Measurements from ENCODE around the gene CNPY3.

The CNPY3 gene

DNA sequence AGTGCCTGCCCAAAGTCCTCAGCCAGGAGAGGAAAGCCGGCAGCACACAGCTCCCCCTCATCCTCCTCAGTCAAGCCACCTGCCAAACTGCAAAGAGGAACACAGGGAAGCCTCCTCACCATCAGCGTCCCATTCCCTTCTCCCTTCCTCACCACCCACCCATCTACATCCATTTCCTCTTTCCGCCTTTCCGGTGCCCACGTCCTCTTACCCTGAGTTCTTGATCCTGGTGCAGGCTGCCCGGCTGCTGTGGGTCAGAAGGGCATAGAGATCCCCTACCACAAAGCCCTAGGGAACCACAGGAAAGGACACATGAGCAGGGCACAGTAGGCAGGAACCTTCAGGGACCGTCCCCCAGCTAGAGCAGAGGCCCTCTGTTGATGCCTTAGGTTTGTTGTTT, 37.3 kb downstream of the CNPY3 start:
- peaks cover 0 to 55% of the 10 kb centered on the region in 2 experiments; a peak in 2 of 3 replicates for H3K36me3 ChIP-seq (ENCODE audit: control insufficient read depth in 2 of 2, insufficient read depth in 1 of 2, low read length in 2 of 2)
- no peak overlapping the region for H3K4me3 ChIP-seq (ENCODE audit: low read depth, low read length)
- POLR2A ChIA-PET, result interaction anchor here (0.6 to 2.8 kb wide), 5 partner anchors 9 to 37 kb away, joined by 3 to 11 read pairs (median 8); partner anchors contain the start of genes CNPY3, PEX6 and PPP2R5D
- no peaks in the 10 kb centered on the region for H3K9me3 ChIP-seq (ENCODE audit: control insufficient read depth, insufficient read depth, low read depth, low read length)
- CTCF ChIA-PET, result interaction anchor here (1.5 kb wide), 1 partner anchor 177 kb away, joined by 4 read pairs; no protein-coding TSS in a partner anchor
- H3K4me1 ChIP-seq (ENCODE audit: control insufficient read depth, insufficient read depth, low read length), result no peaks in the 10 kb centered on the region
- no peak overlapping the region for H3K27ac ChIP-seq (ENCODE audit: extremely low read depth, low read depth, low read length)
- TF ChIP-seq ZBTB48 (tag by site-specific recombination; IDR thresholded peaks at IDR 0.05) (0 out of 2 replicates have a peak, but pooled peaks have one; percentile 36), ZNF548 (tag by site-specific recombination; IDR thresholded peaks at IDR 0.05) (no peak)

DNA sequence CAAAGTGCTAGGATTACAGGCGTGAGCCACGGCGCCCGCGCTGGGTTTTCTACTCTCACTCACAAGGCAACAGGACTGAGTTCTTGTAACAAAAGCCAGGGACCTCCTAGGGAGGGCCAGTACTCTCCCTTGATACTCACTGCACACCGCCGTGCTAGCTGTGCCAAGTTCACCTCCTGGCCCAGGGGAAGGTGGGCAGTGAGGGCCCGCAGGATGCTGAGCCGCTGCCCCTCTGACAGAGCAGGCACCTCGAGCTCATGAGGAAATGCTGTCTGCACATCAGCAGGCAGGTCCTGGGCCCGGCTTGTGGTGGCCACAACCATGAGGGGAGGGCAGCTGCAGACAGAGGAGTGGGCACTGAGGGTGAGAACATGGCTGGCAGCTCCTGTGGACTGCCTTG, 37.9 kb downstream of the CNPY3 start:
- ChIA-PET CTCF (interaction anchor here (0.6 to 0.8 kb wide), 2 partner anchors 11 to 1325 kb away, joined by 3 read pairs; no protein-coding TSS in a partner anchor), POLR2A (no interaction called here)
- H3K4me1 ChIP-seq (ENCODE audit: control insufficient read depth, insufficient read depth, low read length), result no peaks in the 10 kb centered on the region
- H3K36me3 ChIP-seq (ENCODE audit: control insufficient read depth in 2 of 2, insufficient read depth in 1 of 2, low read length in 2 of 2), result peaks cover 0 to 51% of the 10 kb centered on the region in 2 experiments; a peak in 2 of 3 replicates
- H3K4me3 ChIP-seq (ENCODE audit: low read depth, low read length), result no peak overlapping the region
- TF ChIP-seq, protein P1, sequence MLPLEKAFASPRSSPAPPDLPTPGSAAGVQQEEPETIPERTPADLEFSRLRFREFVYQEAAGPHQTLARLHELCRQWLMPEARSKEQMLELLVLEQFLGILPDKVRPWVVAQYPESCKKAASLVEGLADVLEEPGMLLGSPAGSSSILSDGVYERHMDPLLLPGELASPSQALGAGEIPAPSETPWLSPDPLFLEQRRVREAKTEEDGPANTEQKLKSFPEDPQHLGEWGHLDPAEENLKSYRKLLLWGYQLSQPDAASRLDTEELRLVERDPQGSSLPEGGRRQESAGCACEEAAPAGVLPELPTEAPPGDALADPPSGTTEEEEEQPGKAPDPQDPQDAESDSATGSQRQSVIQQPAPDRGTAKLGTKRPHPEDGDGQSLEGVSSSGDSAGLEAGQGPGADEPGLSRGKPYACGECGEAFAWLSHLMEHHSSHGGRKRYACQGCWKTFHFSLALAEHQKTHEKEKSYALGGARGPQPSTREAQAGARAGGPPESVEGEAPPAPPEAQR (tag by site-specific recombination; IDR thresholded peaks at IDR 0.05), result no peak
- TF ChIP-seq, protein P2, sequence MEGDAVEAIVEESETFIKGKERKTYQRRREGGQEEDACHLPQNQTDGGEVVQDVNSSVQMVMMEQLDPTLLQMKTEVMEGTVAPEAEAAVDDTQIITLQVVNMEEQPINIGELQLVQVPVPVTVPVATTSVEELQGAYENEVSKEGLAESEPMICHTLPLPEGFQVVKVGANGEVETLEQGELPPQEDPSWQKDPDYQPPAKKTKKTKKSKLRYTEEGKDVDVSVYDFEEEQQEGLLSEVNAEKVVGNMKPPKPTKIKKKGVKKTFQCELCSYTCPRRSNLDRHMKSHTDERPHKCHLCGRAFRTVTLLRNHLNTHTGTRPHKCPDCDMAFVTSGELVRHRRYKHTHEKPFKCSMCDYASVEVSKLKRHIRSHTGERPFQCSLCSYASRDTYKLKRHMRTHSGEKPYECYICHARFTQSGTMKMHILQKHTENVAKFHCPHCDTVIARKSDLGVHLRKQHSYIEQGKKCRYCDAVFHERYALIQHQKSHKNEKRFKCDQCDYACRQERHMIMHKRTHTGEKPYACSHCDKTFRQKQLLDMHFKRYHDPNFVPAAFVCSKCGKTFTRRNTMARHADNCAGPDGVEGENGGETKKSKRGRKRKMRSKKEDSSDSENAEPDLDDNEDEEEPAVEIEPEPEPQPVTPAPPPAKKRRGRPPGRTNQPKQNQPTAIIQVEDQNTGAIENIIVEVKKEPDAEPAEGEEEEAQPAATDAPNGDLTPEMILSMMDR (tag by site-specific recombination; IDR thresholded peaks at IDR 0.05), result no peak
- no peak for TF ChIP-seq HOXC10 (CRISPR knock-in tag; IDR thresholded peaks at IDR 0.05)
- TF ChIP-seq, protein P3, sequence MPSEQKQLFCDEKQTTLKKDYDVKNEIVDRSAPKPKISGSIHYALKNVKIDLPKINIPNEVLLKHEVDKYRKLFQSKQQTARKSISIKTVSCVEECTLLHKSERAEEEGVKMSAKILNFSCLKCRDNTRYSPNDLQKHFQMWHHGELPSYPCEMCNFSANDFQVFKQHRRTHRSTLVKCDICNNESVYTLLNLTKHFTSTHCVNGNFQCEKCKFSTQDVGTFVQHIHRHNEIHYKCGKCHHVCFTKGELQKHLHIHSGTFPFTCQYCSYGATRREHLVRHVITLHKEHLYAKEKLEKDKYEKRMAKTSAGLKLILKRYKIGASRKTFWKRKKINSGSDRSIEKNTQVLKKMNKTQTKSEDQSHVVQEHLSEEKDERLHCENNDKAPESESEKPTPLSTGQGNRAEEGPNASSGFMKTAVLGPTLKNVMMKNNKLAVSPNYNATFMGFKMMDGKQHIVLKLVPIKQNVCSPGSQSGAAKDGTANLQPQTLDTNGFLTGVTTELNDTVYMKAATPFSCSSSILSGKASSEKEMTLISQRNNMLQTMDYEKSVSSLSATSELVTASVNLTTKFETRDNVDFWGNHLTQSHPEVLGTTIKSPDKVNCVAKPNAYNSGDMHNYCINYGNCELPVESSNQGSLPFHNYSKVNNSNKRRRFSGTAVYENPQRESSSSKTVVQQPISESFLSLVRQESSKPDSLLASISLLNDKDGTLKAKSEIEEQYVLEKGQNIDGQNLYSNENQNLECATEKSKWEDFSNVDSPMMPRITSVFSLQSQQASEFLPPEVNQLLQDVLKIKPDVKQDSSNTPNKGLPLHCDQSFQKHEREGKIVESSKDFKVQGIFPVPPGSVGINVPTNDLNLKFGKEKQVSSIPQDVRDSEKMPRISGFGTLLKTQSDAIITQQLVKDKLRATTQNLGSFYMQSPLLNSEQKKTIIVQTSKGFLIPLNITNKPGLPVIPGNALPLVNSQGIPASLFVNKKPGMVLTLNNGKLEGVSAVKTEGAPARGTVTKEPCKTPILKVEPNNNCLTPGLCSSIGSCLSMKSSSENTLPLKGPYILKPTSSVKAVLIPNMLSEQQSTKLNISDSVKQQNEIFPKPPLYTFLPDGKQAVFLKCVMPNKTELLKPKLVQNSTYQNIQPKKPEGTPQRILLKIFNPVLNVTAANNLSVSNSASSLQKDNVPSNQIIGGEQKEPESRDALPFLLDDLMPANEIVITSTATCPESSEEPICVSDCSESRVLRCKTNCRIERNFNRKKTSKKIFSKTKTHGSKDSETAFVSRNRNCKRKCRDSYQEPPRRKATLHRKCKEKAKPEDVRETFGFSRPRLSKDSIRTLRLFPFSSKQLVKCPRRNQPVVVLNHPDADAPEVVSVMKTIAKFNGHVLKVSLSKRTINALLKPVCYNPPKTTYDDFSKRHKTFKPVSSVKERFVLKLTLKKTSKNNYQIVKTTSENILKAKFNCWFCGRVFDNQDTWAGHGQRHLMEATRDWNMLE (tag by site-specific recombination; conservative IDR thresholded peaks at IDR 0.05; ENCODE audit: low read depth), result no peak
- no peak for TF ChIP-seq ZNF324 (tag by site-specific recombination; IDR thresholded peaks at IDR 0.05)
- no peak for TF ChIP-seq ZNF843 (tag by site-specific recombination; IDR thresholded peaks at IDR 0.05)
- TF ChIP-seq ZNF366 (tag by site-specific recombination; conservative IDR thresholded peaks at IDR 0.05), result no peak
- TF ChIP-seq, protein P4, sequence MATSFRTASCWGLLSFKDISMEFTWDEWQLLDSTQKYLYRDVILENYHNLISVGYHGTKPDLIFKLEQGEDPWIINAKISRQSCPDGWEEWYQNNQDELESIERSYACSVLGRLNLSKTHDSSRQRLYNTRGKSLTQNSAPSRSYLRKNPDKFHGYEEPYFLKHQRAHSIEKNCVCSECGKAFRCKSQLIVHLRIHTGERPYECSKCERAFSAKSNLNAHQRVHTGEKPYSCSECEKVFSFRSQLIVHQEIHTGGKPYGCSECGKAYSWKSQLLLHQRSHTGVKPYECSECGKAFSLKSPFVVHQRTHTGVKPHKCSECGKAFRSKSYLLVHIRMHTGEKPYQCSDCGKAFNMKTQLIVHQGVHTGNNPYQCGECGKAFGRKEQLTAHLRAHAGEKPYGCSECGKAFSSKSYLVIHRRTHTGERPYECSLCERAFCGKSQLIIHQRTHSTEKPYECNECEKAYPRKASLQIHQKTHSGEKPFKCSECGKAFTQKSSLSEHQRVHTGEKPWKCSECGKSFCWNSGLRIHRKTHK (tag by site-specific recombination; IDR thresholded peaks at IDR 0.05), result no peak
- no peak for TF ChIP-seq ZNF292 (tag by site-specific recombination; IDR thresholded peaks at IDR 0.05; ENCODE audit: borderline replicate concordance, low read depth)
- TF ChIP-seq OSR2 (tag by site-specific recombination; IDR thresholded peaks at IDR 0.05), result no peak
- no peak for TF ChIP-seq ZNF112 (tag by site-specific recombination; IDR thresholded peaks at IDR 0.05)
- TF ChIP-seq ZNF175 (tag by site-specific recombination; IDR thresholded peaks at IDR 0.05), result no peak
- H3K9me3 ChIP-seq (ENCODE audit: control insufficient read depth, insufficient read depth, low read depth, low read length), result no peaks in the 10 kb centered on the region
- H3K27ac ChIP-seq (ENCODE audit: extremely low read depth, low read depth, low read length), result no peak overlapping the region
